NCI-H446 treated with DMSO at 0.1 percent for 48 hours (cell line): ENCODE data around the gene MIER3.

Experiments
- DNase-seq: peaks from one replicate; lab custom pipeline; 2025; lab: John Stamatoyannopoulos, UW

Gene MIER3

GRCh38 chr5:56959326-56959725 is 7.4 kb upstream of the MIER3 start:
- no peak for DNase-seq

GRCh38 chr5:56958595-56958994 is 6.7 kb upstream of the MIER3 start:
- no peak for DNase-seq

- DNase-seq, result no peak
Observed at GRCh38 chr5:56954262-56954661, 2.3 kb upstream of the MIER3 start.

- DNase-seq, result no peak
Observed at GRCh38 chr5:56951126-56951945, 587 bp downstream of the MIER3 start.

- no peak for DNase-seq
Observed at GRCh38 chr5:56950626-56951125, 1.2 kb downstream of the MIER3 start.

GRCh38 chr5:56947052-56947451 is 4.9 kb downstream of the MIER3 start:
- no peak for DNase-seq

GRCh38 chr5:56941981-56942380 is 9.9 kb downstream of the MIER3 start:
- no peak for DNase-seq

- no peak for DNase-seq
Observed at GRCh38 chr5:56938858-56939257, 13.1 kb downstream of the MIER3 start.

GRCh38 chr5:56934325-56934724 is 17.6 kb downstream of the MIER3 start:
- DNase-seq, result no peak

GRCh38 chr5:56922922-56923321 is 29.0 kb downstream of the MIER3 start:
- no peak for DNase-seq

- DNase-seq, result no peak
Observed at GRCh38 chr5:56919942-56920662, 31.8 kb downstream of the MIER3 start.

- no peak for DNase-seq
Observed at GRCh38 chr5:56918054-56918453, 33.9 kb downstream of the MIER3 start.

GRCh38 chr5:56917534-56917933 is 34.4 kb downstream of the MIER3 start:
- DNase-seq, result no peak

GRCh38 chr5:56914678-56915077 is 37.2 kb downstream of the MIER3 start:
- no peak for DNase-seq

- DNase-seq, result no peak
Observed at GRCh38 chr5:56913766-56914165, 38.2 kb downstream of the MIER3 start.

- peak; percentile 62 for DNase-seq
Observed at GRCh38 chr5:56910210-56910965, 41.5 kb downstream of the MIER3 start.

- DNase-seq, result peak; percentile 92
Observed at GRCh38 chr5:56909294-56910209, 42.4 kb downstream of the MIER3 start, which contains the start of gene SETD9. TSS of gene SETD9 (plus strand) at chr5:56909596. CDS start at chr5:56909646, 50 bp downstream.

GRCh38 chr5:56908942-56909293 is 43.0 kb downstream of the MIER3 start:
- DNase-seq, result no peak

- no peak for DNase-seq
Observed at GRCh38 chr5:56900858-56901578, 50.9 kb downstream of the MIER3 start.

GRCh38 chr5:56900395-56900794 is 51.5 kb downstream of the MIER3 start:
- DNase-seq, result no peak

GRCh38 chr5:56898213-56898612 is 53.7 kb downstream of the MIER3 start:
- DNase-seq, result no peak
